K562 (cell line): ENCODE results near the gene KCNJ10. TPM values are rescaled to one million over a fixed set of nuclear protein-coding genes. Genes with fewer than 3 reads are reported as not detected.

Source experiments
- ATAC-seq: fragments of 200-7000 bp; cut with Tn5 transposase; 3 replicates; pipeline ENCODE4 v1.9.1; 2020; ENCODE audit warnings: moderate library complexity
- BruUV-seq: library from RNA; stranded (reverse); fragments of 400-500 nt; replicated peaks from 2 replicates; lab custom pipeline; 2021; lab: Mats Ljungman, UMichigan
- CTCF ChIA-PET: fragments of 300-600 bp; formaldehyde crosslinking; extraction: SDS; loops from one replicate; lab custom pipeline; 2021; ENCODE audit warnings: low intra/inter-chr PET ratio; lab: Yijun Ruan, JAX
- POLR2A ChIA-PET: fragments of 300-600, 350-650 bp; sonication (Branson Sonifier 250); formaldehyde crosslinking; extraction: SDS; loops from one replicate; lab custom pipeline; 2021; ENCODE audit warnings: antibody characterized with exemption, inconsistent platforms; lab: Yijun Ruan, JAX
- DNase-seq, 4 experiments: peaks; one replicate each; pipeline versions ENCODE4 v3.0.0 to v3.0.0-alpha.2; 2011 to 2018; ENCODE audit warnings: low spot score in 3 of 4, mixed read lengths in 3 of 4; ENCODE audit errors: extremely low read depth in 1 of 4
- FAIRE-seq: peaks from 2 replicates; lab custom pipeline; 2011; peaks lifted over from hg19 to GRCh38; lab: Jason Lieb, UNC
- H2AFZ ChIP-seq: 2 replicates; pipeline ENCODE4 v1.6.0; 2011; ENCODE audit warnings: low read depth, low read length, control low read depth, inconsistent platforms
- H3K27ac ChIP-seq: fragments of 200-600 bp; 3 replicates; pipeline ENCODE4 v1.8.0; 2011; ENCODE audit warnings: low read depth, mild to moderate bottlenecking, control low read depth, inconsistent platforms, low read length, moderate library complexity, mixed read lengths; ENCODE audit errors: extremely low read depth
- H3K27me3 ChIP-seq, 2 experiments: fragments of 300-600 bp in 1 of 2; 2 replicates in 1 of 2; 3 replicates in 1 of 2; pipeline versions ENCODE4 v1.6.0 to v1.8.0; 2011; ENCODE audit warnings: inconsistent platforms in 2 of 2, low read length in 2 of 2, mild to moderate bottlenecking in 1 of 2, mixed read lengths in 1 of 2, moderate library complexity in 1 of 2; ENCODE audit not compliant: control insufficient read depth in 2 of 2, insufficient read depth in 2 of 2
- H3K36me3 ChIP-seq: fragments of 300-600 bp; 3 replicates; pipeline ENCODE4 v1.8.0; 2011; ENCODE audit warnings: mild to moderate bottlenecking, low read length, inconsistent platforms; ENCODE audit not compliant: control insufficient read depth, insufficient read depth
- H3K4me1 ChIP-seq, 2 experiments: fragments of 200-600 bp in 1 of 2; replicated peaks in 1 of 2; 2 replicates in 1 of 2; 3 replicates in 1 of 2; pipeline versions ENCODE4 v1.5.1 to v1.8.0; 2011; ENCODE audit warnings: inconsistent platforms in 2 of 2, low read length in 2 of 2, mild to moderate bottlenecking in 1 of 2, mixed read lengths in 1 of 2, moderate library complexity in 1 of 2; ENCODE audit not compliant: control insufficient read depth in 2 of 2, insufficient read depth in 2 of 2
- H3K4me2 ChIP-seq: 2 replicates; pipeline ENCODE4 v1.6.1; 2011; ENCODE audit warnings: low read length, control low read depth, inconsistent platforms, mixed read lengths; ENCODE audit not compliant: insufficient read depth
- H3K4me3 ChIP-seq: fragments of 200-600 bp; sonication (generic), shearing (Covaris generic); 2 replicates; pipeline ENCODE4 v1.5.1; 2016; ENCODE audit warnings: control low read depth, inconsistent platforms
- H3K79me2 ChIP-seq: fragments of 200-600 bp; 3 replicates; pipeline ENCODE4 v1.8.0; 2011; ENCODE audit warnings: low read length, inconsistent platforms; ENCODE audit not compliant: control insufficient read depth, insufficient read depth
- H3K9ac ChIP-seq, 2 experiments: 2 replicates each; pipeline versions ENCODE4 v1.6.0 to v1.6.1; 2011; ENCODE audit warnings: low read depth in 2 of 2, low read length in 2 of 2, control low read depth in 1 of 2, inconsistent platforms in 1 of 2, mild to moderate bottlenecking in 1 of 2, mixed read lengths in 1 of 2; ENCODE audit not compliant: insufficient read depth in 1 of 2
- H3K9me1 ChIP-seq: one replicate; pipeline ENCODE4 v1.6.0; 2011; ENCODE audit warnings: inconsistent platforms, mild to moderate bottlenecking, low read length, moderate library complexity; ENCODE audit not compliant: control insufficient read depth, insufficient read depth
- H3K9me3 ChIP-seq: replicated peaks from 2 replicates; pipeline ENCODE4 v1.5.1; 2011; ENCODE audit warnings: low read depth, low read length, inconsistent platforms; ENCODE audit not compliant: control insufficient read depth, insufficient read depth
- H4K20me1 ChIP-seq: replicated peaks from 2 replicates; pipeline ENCODE4 v1.6.1; 2011; ENCODE audit warnings: low read length, inconsistent platforms, mixed read lengths; ENCODE audit not compliant: control insufficient read depth, insufficient read depth
- BCOR ChIP-seq: fragments of 450-650 bp; IDR thresholded peaks from 2 replicates; pipeline ENCODE4 v1.6.1; 2016
- BHLHE40 ChIP-seq: IDR thresholded peaks from 2 replicates; pipeline ENCODE4 v1.6.1; 2011; ENCODE audit warnings: low read length, improper control_type of control experiment
- CREB3L1 ChIP-seq: fragments of 450-650 bp; IDR thresholded peaks from 2 replicates; pipeline ENCODE4 v1.6.1; 2014; ENCODE audit warnings: low read depth, mild to moderate bottlenecking, moderate library complexity, borderline replicate concordance
- EZH2 ChIP-seq: IDR thresholded peaks from 2 replicates; pipeline ENCODE4 v1.6.1; 2012; ENCODE audit warnings: low read depth, mild to moderate bottlenecking, inconsistent platforms, low read length, borderline replicate concordance
- GATAD2A ChIP-seq: fragments of 450-650 bp; IDR thresholded peaks from 2 replicates; pipeline ENCODE4 v1.6.1; 2017
- MYBL2 ChIP-seq, 2 experiments: fragments of 450-650 bp in 1 of 2; sonication (generic) in 1 of 2; formaldehyde crosslinking in 1 of 2; IDR thresholded peaks; 2 replicates each; pipeline versions ENCODE4 v1.6.1 to v1.8.1; 2017 to 2022; ENCODE audit warnings: borderline replicate concordance in 1 of 2, inconsistent platforms in 1 of 2, low read depth in 1 of 2, mild to moderate bottlenecking in 1 of 2, missing genetic modification reagents in 1 of 2, moderate library complexity in 1 of 2
- NFE2 ChIP-seq: IDR thresholded peaks from 2 replicates; pipeline ENCODE4 v1.6.1; 2014; ENCODE audit warnings: antibody characterized with exemption, low read depth
- NR4A1 ChIP-seq, 2 experiments: fragments of 250-450 bp in 1 of 2; fragments of 450-650 bp in 1 of 2; sonication (Bioruptor Pico) in 1 of 2; IDR thresholded peaks; 2 replicates each; pipeline versions ENCODE4 v1.4.0 to v1.6.1; 2016 to 2020; ENCODE audit warnings: mild to moderate bottlenecking in 2 of 2, missing compliant biosample characterization in 1 of 2, missing genetic modification characterization in 1 of 2, moderate library complexity in 1 of 2
- RBM25 ChIP-seq: fragments of 200-400 bp; formaldehyde crosslinking; IDR thresholded peaks from 2 replicates; pipeline ENCODE4 v1.6.1; 2018; ENCODE audit warnings: low read length, low read depth, moderate library complexity; ENCODE audit not compliant: severe bottlenecking
- RFX5 ChIP-seq: IDR thresholded peaks from 2 replicates; pipeline ENCODE4 v1.6.1; 2011; ENCODE audit warnings: low read depth, mild to moderate bottlenecking, improper control_type of control experiment, low read length
- SLC30A9 ChIP-seq: fragments of 250-450 bp; sonication (Bioruptor Pico); IDR thresholded peaks from 2 replicates; pipeline ENCODE4 v1.8.0; 2022; ENCODE audit warnings: mild to moderate bottlenecking, moderate library complexity
- TCF7 ChIP-seq: sonication (generic); IDR thresholded peaks from 2 replicates; pipeline ENCODE4 v1.6.1; 2016; ENCODE audit warnings: antibody characterized with exemption, borderline replicate concordance
- ZZZ3 ChIP-seq: fragments of 450-650 bp; IDR thresholded peaks from 2 replicates; pipeline ENCODE4 v1.6.1; 2016; ENCODE audit warnings: antibody characterized with exemption, mild to moderate bottlenecking, moderate library complexity
- WGBS: fragments of 100-300 bp; shearing (Covaris generic); methylation state at CpG from one replicate; pipeline ENCODE4 v1.1.6; 2016; ENCODE audit warnings: low coverage, mixed read lengths; ENCODE audit not compliant: insufficient coverage; ENCODE audit errors: missing lambda C conversion rate; 5-methylcytosine and 5-hydroxymethylcytosine counted together
- in situ Hi-C: fragments of 300-500 bp; cut with MboI; formaldehyde crosslinking; loops from 4 replicates; pipeline ENCODE4 v1.15.0; 2018; ENCODE audit warnings: inconsistent platforms, mixed read lengths
- intact Hi-C: fragments of 100-400 bp; cut with micrococcal nuclease; formaldehyde crosslinking; loops from 2 replicates; pipeline ENCODE4 v1.14.2; 2022
- polyA plus RNA-seq, 8 experiments: library from polyadenylated mRNA; depleted of rRNA in 4 of 8; stranded (reverse) in 5 of 8; unstranded in 3 of 8; fragments of >200 nt; fragmentation: Nextera tagmentation in 2 of 8; fragmentation: Illumina TruSeq in 1 of 8; extraction: Ambion mirVana in 2 of 8; extraction: Trizol in 1 of 8; gene quantifications; 2 replicates each; pipeline versions ENCODE4 v1.2.1 to v1.2.3, GENCODE V29; 2011 to 2014; ENCODE audit warnings: inconsistent platforms in 1 of 8, missing spikeins in 1 of 8
- total RNA-seq, 7 experiments: library from RNA; depleted of rRNA in 6 of 7; stranded (reverse); fragments of >200 nt in 6 of 7; fragmentation: Illumina TruSeq in 2 of 7; extraction: Trizol in 2 of 7; gene quantifications; 2 replicates each; pipeline versions ENCODE4 v1.2.1 to v1.2.3, GENCODE V29; 2011 to 2021; ENCODE audit warnings: low replicate concordance in 1 of 7
- TF ChIP-seq, protein P1 (sequence below): IDR thresholded peaks from 2 replicates; pipeline ENCODE4 v1.6.1; 2012; ENCODE audit warnings: low read depth, low read length, improper control_type of control experiment, borderline replicate concordance

KCNJ10 gene
- total and polyA plus RNA-seq, 9 of the 15 experiments (the other 6 are each of a cell fraction or from before 2014, with no cell fraction given) = 0.06 to 0.11 TPM; not detected in 7

GRCh38 chr1:160107512-160107911 is 37.6 kb upstream of the KCNJ10 start:
- in situ Hi-C loops (loop anchor here (10.0 kb wide), 1 partner anchor 267 kb away; no protein-coding TSS in a partner anchor), intact Hi-C loops (no loop called here)
- H4K20me1 ChIP-seq = no peaks in the 10 kb centered on the region
- H3K9ac ChIP-seq = no peak overlapping the region
- no peak overlapping the region for H2AFZ ChIP-seq
- DNase-seq = no peak
- H3K27me3 ChIP-seq = peaks cover 3 to 26% of the 10 kb centered on the region in 2 experiments; a peak in 4 of 5 replicates
- WGBS = 0% methylated on average over 1 of the region's 1 CpG
- H3K36me3 ChIP-seq = no peaks in the 10 kb centered on the region
- H3K79me2 ChIP-seq = no peaks in the 10 kb centered on the region
- BruUV-seq = no TSS peak
- no peak for FAIRE-seq
- peaks cover 0 to 6% of the 10 kb centered on the region in 2 experiments; a peak in 3 of 5 replicates for H3K4me1 ChIP-seq
- H3K4me2 ChIP-seq = no peak overlapping the region
- H3K4me3 ChIP-seq = no peak overlapping the region
- no peak for TF ChIP-seq RFX5
- TF ChIP-seq BCOR = 0 out of 2 replicates have a peak, but pooled peaks have one; percentile 23
- no peak for TF ChIP-seq TCF7
- TF ChIP-seq BHLHE40 = no peak
- TF ChIP-seq GATAD2A = no peak
- TF ChIP-seq ZZZ3 = no peak
- peak; percentile 59 for TF ChIP-seq RBM25
- no peak for TF ChIP-seq EZH2
- no peak for TF ChIP-seq NFE2
- TF ChIP-seq, protein P1, sequence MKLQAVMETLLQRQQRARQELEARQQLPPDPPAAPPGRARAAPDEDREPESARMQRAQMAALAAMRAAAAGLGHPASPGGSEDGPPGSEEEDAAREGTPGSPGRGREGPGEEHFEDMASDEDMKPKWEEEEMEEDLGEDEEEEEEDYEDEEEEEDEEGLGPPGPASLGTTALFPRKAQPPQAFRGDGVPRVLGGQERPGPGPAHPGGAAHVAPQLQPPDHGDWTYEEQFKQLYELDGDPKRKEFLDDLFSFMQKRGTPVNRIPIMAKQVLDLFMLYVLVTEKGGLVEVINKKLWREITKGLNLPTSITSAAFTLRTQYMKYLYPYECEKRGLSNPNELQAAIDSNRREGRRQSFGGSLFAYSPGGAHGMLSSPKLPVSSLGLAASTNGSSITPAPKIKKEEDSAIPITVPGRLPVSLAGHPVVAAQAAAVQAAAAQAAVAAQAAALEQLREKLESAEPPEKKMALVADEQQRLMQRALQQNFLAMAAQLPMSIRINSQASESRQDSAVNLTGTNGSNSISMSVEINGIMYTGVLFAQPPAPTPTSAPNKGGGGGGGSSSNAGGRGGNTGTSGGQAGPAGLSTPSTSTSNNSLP = no peak
- no peak for TF ChIP-seq SLC30A9 (CRISPR knock-in tag)
- TF ChIP-seq MYBL2 (IDR thresholded peaks at IDR 0.05; ENCODE audit: low read depth) = no peak
- no peak for TF ChIP-seq MYBL2 (CRISPR knock-in tag; IDR thresholded peaks at IDR 0.05; ENCODE audit: borderline replicate concordance)
- TF ChIP-seq CREB3L1 = no peak
- TF ChIP-seq NR4A1 (CRISPR knock-in tag; IDR thresholded peaks at IDR 0.05) = no peak
- TF ChIP-seq NR4A1 (tag; IDR thresholded peaks at IDR 0.05) = no peak
- no peak for ATAC-seq
- H3K27ac ChIP-seq = no peak overlapping the region; the same call in 2 of the 3 replicates
- CTCF ChIA-PET = no interaction called here
- POLR2A ChIA-PET = interaction anchor here (0.6 kb wide), 1 partner anchor 155 kb away, joined by 3 read pairs; the partner anchor contains the start of gene DCAF8
- no peaks in the 10 kb centered on the region for H3K9me1 ChIP-seq
- H3K9me3 ChIP-seq = no peaks in the 10 kb centered on the region
